Stromal cell of bone marrow (primary cell): ENCODE results near the gene RFC3.

Experiments
- DNase-seq: peaks from one replicate; pipeline ENCODE4 v3.0.0-alpha.2; 2012; ENCODE audit warnings: low read depth

The RFC3 gene

DNA sequence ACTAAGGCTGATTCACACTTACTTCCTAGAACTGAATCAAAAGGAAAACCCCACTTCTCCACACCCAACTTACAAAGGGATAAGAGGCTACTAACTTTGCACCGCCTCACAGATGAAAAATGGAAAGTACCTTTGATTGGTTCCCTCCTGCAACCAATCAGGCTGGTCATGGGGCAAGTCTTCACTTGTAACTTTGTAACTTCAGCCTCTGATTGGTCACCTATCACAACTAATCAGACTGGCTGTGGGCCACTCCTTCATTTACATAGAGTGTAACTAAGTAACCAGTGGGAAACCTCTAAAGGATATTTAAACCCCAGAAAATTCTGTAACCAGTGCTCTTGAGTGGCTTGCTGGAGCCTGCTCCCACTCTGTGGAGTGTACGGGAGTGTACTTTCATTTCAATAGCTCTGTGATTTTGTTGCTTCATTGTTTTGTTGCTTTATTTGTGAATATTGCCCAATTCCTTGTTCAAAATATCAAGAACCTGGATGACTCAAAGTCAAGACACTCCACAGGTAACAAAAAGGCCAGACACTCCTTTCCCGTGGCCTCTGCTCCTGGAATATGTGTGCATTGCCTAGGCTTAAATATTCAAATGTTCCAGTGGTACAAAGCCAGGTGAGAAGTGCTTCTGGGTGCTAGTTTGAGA is 50.5 kb downstream of the RFC3 start:
- DNase-seq: no peak

- DNase-seq: no peak
These were observed 51.1 kb downstream of the RFC3 start for GRCh38 chr13:33869005-33869404.

GRCh38 chr13:33870046-33870668 is 52.2 kb downstream of the RFC3 start:
- no peak for DNase-seq

DNA sequence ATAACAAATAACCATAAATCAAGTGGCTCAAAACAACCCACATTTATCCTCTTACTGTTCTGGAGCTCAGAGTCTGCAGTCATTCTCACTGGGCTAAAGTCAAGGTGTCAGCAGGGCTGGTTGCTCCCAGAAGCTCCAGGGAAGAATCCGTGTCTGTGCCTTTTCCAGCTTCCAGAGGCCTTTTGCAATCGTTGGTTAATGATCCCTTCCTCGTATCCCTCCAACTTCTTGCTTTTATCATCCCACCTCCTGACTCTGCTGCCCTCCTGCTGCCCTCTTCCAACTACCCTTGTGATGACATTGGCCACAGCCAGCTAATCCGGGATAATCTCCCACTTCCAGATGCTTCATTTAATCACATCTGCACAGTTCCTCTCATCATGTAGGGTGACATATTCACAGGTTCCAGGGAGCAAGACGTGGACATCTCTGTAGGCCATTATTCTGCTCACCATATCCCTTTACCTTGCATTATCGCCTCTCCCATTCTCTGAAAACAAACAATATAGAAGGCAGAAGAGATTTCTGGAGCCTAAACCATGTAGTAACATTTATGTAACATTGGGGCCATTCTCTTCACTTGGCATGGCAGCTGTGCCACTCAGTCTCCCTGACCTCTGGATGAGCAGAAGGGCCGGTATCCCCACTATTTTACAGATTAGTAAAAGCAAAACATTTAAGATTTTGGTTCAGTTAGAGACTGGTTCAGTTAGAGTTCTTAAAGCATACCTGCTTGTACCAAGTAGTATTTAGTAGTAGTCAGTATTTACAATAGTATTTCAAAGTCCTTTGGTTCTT is 53.5 kb downstream of the RFC3 start:
- no peak for DNase-seq

- DNase-seq: no peak
These were observed 54.0 kb downstream of the RFC3 start for GRCh38 chr13:33872005-33872351.

DNA sequence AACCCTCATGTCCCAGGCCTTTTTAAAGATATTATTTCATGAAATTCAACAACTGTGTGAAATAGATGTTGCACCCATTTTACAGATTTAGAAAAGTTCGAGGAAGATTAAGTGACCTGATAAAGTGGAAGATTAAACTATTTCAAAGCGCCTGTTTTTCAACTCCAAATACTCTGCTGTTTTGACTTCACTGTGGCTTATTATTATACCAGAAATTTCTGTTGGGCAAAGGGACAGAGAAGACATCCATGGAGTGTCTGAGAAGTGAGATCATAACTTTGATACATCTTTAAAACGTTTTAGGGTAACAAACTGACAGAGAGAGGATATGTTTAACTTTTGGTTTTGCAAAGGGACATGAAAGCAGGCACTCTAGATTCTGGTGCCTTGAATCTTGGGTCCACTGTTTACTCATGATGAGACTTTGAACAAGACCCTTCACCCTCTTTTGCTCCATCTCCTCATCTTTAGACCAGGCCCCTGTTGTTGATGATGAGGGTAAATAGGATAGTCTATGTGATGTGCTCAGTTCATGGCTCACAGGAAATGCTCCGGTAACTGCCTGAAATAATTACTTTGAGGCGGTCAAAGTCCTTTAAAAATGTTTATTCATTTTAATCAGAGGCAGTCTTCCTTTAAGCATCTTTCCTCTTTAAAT is 55.4 kb downstream of the RFC3 start:
- no peak for DNase-seq

DNA sequence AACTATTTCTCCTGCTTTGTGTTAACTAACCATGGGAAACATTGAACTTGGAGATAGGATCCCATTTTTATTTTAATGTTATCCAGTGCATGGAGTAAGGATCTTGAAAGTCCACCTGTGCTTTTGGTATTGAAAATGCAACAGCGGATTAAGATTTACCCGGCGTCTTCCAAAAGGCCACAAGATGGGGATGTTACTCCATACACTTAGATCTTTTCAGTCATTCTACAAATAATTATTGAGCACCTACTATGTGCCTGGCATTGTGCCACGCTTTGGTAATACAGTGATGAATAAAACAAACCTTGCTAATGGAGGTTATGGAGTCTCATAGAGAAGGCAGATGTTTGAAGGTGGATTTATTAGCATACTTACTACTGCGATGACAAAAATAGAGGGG is 56.9 kb downstream of the RFC3 start:
- DNase-seq: no peak

GRCh38 chr13:33875618-33876401 is 57.9 kb downstream of the RFC3 start:
- DNase-seq: no peak

DNA sequence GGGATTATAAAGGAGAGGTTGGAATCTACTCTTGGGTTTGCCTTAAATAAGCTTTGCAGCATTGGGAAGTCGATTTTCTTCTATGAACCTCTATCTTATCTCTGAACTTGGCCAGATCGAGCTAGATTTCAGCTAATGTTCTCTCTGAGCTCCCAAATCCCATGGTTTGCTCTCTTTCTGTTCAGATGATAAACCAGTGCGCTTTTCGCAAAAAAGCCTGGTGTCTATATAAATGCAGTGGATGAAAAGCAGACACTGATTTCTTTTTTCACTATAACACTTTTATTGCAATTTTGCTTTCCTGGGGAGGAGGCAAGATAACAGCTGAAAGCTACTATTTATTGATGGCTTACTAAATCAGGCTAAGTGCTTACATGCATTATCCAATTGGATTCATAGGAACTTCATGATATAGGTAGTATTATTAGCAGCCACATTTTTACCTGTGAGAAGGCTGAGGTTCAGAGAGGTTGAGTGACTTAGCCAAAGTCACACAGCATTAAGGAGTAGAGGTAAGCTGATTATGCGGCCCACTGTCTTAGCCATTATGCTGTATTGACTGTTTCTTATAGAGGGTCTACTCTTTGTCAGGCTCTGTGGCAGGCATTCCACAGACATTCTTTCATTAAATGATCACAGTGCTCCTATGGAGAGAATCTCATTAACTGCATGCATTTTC is 58.9 kb downstream of the RFC3 start:
- DNase-seq: no peak

DNA sequence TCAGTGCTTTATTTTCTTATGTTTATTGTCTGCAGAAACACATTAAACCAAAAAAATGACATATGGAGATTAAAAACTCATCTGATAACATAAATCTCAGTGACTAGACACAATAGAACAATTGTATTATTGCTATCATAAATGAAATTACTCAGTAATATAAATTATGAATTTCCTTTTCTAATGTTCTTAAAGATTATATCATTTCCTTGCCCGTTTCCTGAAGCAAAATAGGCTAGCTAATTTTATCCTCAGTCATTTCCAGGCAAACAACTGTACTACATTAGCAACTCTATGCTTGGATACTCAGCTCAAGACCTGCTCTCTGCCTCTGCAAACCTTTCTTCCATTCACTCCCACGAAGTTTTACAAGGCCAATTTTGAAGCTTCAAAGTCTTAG is 61.2 kb downstream of the RFC3 start:
- DNase-seq: no peak

- DNase-seq: no peak
These were observed 64.9 kb downstream of the RFC3 start for GRCh38 chr13:33882804-33883203.

GRCh38 chr13:33884531-33885220 is 66.7 kb downstream of the RFC3 start:
- DNase-seq: no peak
